GM12878 (cell line): ENCODE measurements around the gene CTDNEP1. TPM values are rescaled to one million over a fixed set of nuclear protein-coding genes. Genes with fewer than 3 reads are reported as not detected.

Experiments
- BCLAF1 ChIP-seq: fragments of 450-650 bp; IDR thresholded peaks from 2 replicates; pipeline ENCODE4 v1.6.1; 2017; ENCODE audit warnings: antibody characterized with exemption, mild to moderate bottlenecking, moderate library complexity
- BMI1 ChIP-seq: fragments of 450-650 bp; IDR thresholded peaks from 2 replicates; pipeline ENCODE4 v1.6.1; 2016; ENCODE audit warnings: mild to moderate bottlenecking, moderate library complexity, borderline replicate concordance
- BRCA1 ChIP-seq: IDR thresholded peaks from 2 replicates; pipeline ENCODE4 v1.6.1; 2011; ENCODE audit warnings: low read depth, low read length, improper control_type of control experiment
- DPF2 ChIP-seq: fragments of 450-650 bp; IDR thresholded peaks from 2 replicates; pipeline ENCODE4 v1.6.1; 2017; ENCODE audit warnings: mild to moderate bottlenecking
- EGR1 ChIP-seq, 2 experiments: IDR thresholded peaks; 1 replicate in 1 of 2; 2 replicates in 1 of 2; pipeline ENCODE4 v1.6.1; 2011 to 2012; ENCODE audit warnings: low read depth in 2 of 2, low read length in 2 of 2, borderline replicate concordance in 1 of 2, mild to moderate bottlenecking in 1 of 2, moderate library complexity in 1 of 2
- IKZF1 ChIP-seq: fragments of 450-650 bp; conservative IDR thresholded peaks from 2 replicates; pipeline ENCODE4 v1.6.1; 2017; ENCODE audit warnings: antibody characterized with exemption, mild to moderate bottlenecking
- IRF4 ChIP-seq: IDR thresholded peaks from 2 replicates; pipeline ENCODE4 v1.6.1; 2011; ENCODE audit warnings: low read depth, low read length
- LARP7 ChIP-seq: fragments of 450-650 bp; IDR thresholded peaks from 2 replicates; pipeline ENCODE4 v1.6.1; 2017; ENCODE audit warnings: mild to moderate bottlenecking
- MTA2 ChIP-seq: fragments of 450-650 bp; IDR thresholded peaks from 2 replicates; pipeline ENCODE4 v1.6.1; 2016; ENCODE audit warnings: low read depth, mild to moderate bottlenecking, moderate library complexity
- POLR2AphosphoS5 ChIP-seq: IDR thresholded peaks from 2 replicates; pipeline ENCODE4 v1.6.1; 2011; ENCODE audit warnings: mild to moderate bottlenecking, low read length, inconsistent platforms
- RFX5 ChIP-seq: IDR thresholded peaks from 2 replicates; pipeline ENCODE4 v1.6.1; 2011; ENCODE audit warnings: low read depth, low read length, improper control_type of control experiment
- RUNX3 ChIP-seq: IDR thresholded peaks from 2 replicates; pipeline ENCODE4 v1.6.1; 2012; ENCODE audit warnings: low read length, inconsistent platforms
- SIX5 ChIP-seq: IDR thresholded peaks from 2 replicates; pipeline ENCODE4 v1.6.1; 2011; ENCODE audit warnings: mild to moderate bottlenecking, low read depth, low read length, moderate library complexity; ENCODE audit not compliant: severe bottlenecking
- SMC3 ChIP-seq: IDR thresholded peaks from 2 replicates; pipeline ENCODE4 v1.6.1; 2011; ENCODE audit warnings: low read length, improper control_type of control experiment, borderline replicate concordance
- SPI1 ChIP-seq: IDR thresholded peaks from 2 replicates; pipeline ENCODE4 v1.6.1; 2011; ENCODE audit warnings: low read depth, mild to moderate bottlenecking, low read length, moderate library complexity, borderline replicate concordance; ENCODE audit not compliant: insufficient read depth
- SREBF1 ChIP-seq: IDR thresholded peaks from 2 replicates; pipeline ENCODE4 v1.6.1; 2012; ENCODE audit warnings: mild to moderate bottlenecking, low read length
- ZSCAN29 ChIP-seq: fragments of 450-650 bp; IDR thresholded peaks from 2 replicates; pipeline ENCODE4 v1.6.1; 2017; ENCODE audit warnings: mild to moderate bottlenecking, moderate library complexity
- polyA plus RNA-seq, 11 experiments: library from polyadenylated mRNA; depleted of rRNA in 4 of 11; unstranded in 6 of 11; stranded (reverse) in 5 of 11; fragments of >200 nt; fragmentation: Nextera tagmentation in 4 of 11; fragmentation: Illumina TruSeq in 1 of 11; extraction: Ambion mirVana in 4 of 11; extraction: Trizol in 1 of 11; gene quantifications; 1 replicate in 1 of 11; 2 replicates in 10 of 11; pipeline versions ENCODE4 v1.2.1 to v1.2.3, GENCODE V29; 2011 to 2016; ENCODE audit warnings: inconsistent platforms in 2 of 11, missing spikeins in 2 of 11, low read depth in 1 of 11
- total RNA-seq, 4 experiments: library from RNA; depleted of rRNA in 3 of 4; stranded (reverse); fragments of >200 nt in 3 of 4; fragmentation: Illumina TruSeq in 1 of 4; extraction: Trizol in 1 of 4; gene quantifications; 2 replicates each; pipeline versions ENCODE4 v1.2.1 to v1.2.3, GENCODE V29; 2013 to 2021
- TF ChIP-seq, protein P1 (sequence below): IDR thresholded peaks from 2 replicates; pipeline ENCODE4 v1.6.1; 2011; ENCODE audit warnings: mild to moderate bottlenecking, low read depth, low read length, moderate library complexity; ENCODE audit not compliant: insufficient replicate concordance
- TF ChIP-seq, protein P2 (sequence below), 3 experiments: IDR thresholded peaks in 2 of 3; conservative IDR thresholded peaks in 1 of 3; 2 replicates each; pipeline ENCODE4 v1.5.1; 2011; ENCODE audit warnings: low read depth in 3 of 3, low read length in 3 of 3, mild to moderate bottlenecking in 3 of 3, control low read depth in 2 of 3, moderate library complexity in 2 of 3, inconsistent platforms in 1 of 3, mixed read lengths in 1 of 3; ENCODE audit not compliant: control insufficient read depth in 2 of 3, insufficient read depth in 1 of 3; ENCODE audit errors: extremely low read depth in 1 of 3
- TF ChIP-seq, protein P3 (sequence below): fragments of 450-650 bp; formaldehyde crosslinking; IDR thresholded peaks from 2 replicates; pipeline ENCODE4 v1.5.0; 2022; ENCODE audit warnings: mild to moderate bottlenecking, missing genetic modification characterization

The CTDNEP1 gene
- total and polyA plus RNA-seq, 10 of the 15 experiments (the other 5 are each of a cell fraction or from before 2014, with no cell fraction given), result 23.7 to 176 (median 30.3) TPM

- TF ChIP-seq, protein P1, sequence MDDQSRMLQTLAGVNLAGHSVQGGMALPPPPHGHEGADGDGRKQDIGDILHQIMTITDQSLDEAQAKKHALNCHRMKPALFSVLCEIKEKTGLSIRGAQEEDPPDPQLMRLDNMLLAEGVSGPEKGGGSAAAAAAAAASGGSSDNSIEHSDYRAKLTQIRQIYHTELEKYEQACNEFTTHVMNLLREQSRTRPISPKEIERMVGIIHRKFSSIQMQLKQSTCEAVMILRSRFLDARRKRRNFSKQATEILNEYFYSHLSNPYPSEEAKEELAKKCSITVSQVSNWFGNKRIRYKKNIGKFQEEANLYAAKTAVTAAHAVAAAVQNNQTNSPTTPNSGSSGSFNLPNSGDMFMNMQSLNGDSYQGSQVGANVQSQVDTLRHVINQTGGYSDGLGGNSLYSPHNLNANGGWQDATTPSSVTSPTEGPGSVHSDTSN, result peak; percentile 78
- TF ChIP-seq IRF4, result no peak; the same call in 1 of the 2 replicates
- no peak for TF ChIP-seq BRCA1
- TF ChIP-seq BMI1, result peak; percentile 100
- TF ChIP-seq, protein P2, sequence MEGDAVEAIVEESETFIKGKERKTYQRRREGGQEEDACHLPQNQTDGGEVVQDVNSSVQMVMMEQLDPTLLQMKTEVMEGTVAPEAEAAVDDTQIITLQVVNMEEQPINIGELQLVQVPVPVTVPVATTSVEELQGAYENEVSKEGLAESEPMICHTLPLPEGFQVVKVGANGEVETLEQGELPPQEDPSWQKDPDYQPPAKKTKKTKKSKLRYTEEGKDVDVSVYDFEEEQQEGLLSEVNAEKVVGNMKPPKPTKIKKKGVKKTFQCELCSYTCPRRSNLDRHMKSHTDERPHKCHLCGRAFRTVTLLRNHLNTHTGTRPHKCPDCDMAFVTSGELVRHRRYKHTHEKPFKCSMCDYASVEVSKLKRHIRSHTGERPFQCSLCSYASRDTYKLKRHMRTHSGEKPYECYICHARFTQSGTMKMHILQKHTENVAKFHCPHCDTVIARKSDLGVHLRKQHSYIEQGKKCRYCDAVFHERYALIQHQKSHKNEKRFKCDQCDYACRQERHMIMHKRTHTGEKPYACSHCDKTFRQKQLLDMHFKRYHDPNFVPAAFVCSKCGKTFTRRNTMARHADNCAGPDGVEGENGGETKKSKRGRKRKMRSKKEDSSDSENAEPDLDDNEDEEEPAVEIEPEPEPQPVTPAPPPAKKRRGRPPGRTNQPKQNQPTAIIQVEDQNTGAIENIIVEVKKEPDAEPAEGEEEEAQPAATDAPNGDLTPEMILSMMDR (IDR thresholded peaks at IDR 0.05 in 2 of 3, conservative IDR thresholded peaks at IDR 0.05 in 1 of 3; ENCODE audit: control insufficient read depth in 2 of 3, extremely low read depth in 1 of 3, insufficient read depth in 1 of 3, low read depth in 3 of 3, low read length in 3 of 3), result peak; percentile 56 to 59 (median 56); a peak in 5 of 6 replicates
- 0 out of 2 replicates have a peak, but pooled peaks have one; percentile 25 for TF ChIP-seq SPI1
- TF ChIP-seq RFX5, result peak; percentile 94
- TF ChIP-seq, protein P3, sequence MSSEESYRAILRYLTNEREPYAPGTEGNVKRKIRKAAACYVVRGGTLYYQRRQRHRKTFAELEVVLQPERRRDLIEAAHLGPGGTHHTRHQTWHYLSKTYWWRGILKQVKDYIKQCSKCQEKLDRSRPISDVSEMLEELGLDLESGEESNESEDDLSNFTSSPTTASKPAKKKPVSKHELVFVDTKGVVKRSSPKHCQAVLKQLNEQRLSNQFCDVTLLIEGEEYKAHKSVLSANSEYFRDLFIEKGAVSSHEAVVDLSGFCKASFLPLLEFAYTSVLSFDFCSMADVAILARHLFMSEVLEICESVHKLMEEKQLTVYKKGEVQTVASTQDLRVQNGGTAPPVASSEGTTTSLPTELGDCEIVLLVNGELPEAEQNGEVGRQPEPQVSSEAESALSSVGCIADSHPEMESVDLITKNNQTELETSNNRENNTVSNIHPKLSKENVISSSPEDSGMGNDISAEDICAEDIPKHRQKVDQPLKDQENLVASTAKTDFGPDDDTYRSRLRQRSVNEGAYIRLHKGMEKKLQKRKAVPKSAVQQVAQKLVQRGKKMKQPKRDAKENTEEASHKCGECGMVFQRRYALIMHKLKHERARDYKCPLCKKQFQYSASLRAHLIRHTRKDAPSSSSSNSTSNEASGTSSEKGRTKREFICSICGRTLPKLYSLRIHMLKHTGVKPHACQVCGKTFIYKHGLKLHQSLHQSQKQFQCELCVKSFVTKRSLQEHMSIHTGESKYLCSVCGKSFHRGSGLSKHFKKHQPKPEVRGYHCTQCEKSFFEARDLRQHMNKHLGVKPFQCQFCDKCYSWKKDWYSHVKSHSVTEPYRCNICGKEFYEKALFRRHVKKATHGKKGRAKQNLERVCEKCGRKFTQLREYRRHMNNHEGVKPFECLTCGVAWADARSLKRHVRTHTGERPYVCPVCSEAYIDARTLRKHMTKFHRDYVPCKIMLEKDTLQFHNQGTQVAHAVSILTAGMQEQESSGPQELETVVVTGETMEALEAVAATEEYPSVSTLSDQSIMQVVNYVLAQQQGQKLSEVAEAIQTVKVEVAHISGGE, result no peak
- no peak for TF ChIP-seq BCLAF1
- peak; percentile 62; the same call in 1 of the 2 replicates for TF ChIP-seq RUNX3
- peak; percentile 87 for TF ChIP-seq IKZF1
- TF ChIP-seq LARP7, result peak; percentile 42; the same call in 1 of the 2 replicates
- no peak for TF ChIP-seq MTA2
- 0 out of 2 replicates have a peak, but pooled peaks have one; percentile 36 for TF ChIP-seq DPF2
- peak; percentile 57 for TF ChIP-seq SREBF1
- TF ChIP-seq POLR2AphosphoS5, result no peak
- TF ChIP-seq SMC3, result 0 out of 2 replicates have a peak, but pooled peaks have one; percentile 5
- TF ChIP-seq ZSCAN29, result no peak
- TF ChIP-seq SIX5, result peak; percentile 97
- TF ChIP-seq EGR1 (IDR thresholded peaks at IDR 0.05; ENCODE audit: borderline replicate concordance in 1 of 2, low read depth in 2 of 2, low read length in 2 of 2), result peak in 1 of 2 experiments; percentile 69; a peak in 1 of 3 replicates
- TF ChIP-seq, all 136 proteins: peak for 27
Measured at GRCh38 chr17:7214300-7215135, 37.0 kb downstream of the CTDNEP1 start (continued).
